ENCODE results near the gene MRRF. TPM values are rescaled to one million over a fixed set of nuclear protein-coding genes. Genes with fewer than 3 reads are reported as not detected.
A peak's percentile ranks its signal among the peaks of the same experiment; 100 is the strongest.

Gene MRRF
- total RNA-seq, 1 experiment from 2014 or later: 62.5 TPM

- H3K27me3 ChIP-seq: peaks cover 46% of the 10 kb centered on the region
Observed at GRCh38 chr9:122226142-122226757, 38.4 kb upstream of the MRRF start.

DNA sequence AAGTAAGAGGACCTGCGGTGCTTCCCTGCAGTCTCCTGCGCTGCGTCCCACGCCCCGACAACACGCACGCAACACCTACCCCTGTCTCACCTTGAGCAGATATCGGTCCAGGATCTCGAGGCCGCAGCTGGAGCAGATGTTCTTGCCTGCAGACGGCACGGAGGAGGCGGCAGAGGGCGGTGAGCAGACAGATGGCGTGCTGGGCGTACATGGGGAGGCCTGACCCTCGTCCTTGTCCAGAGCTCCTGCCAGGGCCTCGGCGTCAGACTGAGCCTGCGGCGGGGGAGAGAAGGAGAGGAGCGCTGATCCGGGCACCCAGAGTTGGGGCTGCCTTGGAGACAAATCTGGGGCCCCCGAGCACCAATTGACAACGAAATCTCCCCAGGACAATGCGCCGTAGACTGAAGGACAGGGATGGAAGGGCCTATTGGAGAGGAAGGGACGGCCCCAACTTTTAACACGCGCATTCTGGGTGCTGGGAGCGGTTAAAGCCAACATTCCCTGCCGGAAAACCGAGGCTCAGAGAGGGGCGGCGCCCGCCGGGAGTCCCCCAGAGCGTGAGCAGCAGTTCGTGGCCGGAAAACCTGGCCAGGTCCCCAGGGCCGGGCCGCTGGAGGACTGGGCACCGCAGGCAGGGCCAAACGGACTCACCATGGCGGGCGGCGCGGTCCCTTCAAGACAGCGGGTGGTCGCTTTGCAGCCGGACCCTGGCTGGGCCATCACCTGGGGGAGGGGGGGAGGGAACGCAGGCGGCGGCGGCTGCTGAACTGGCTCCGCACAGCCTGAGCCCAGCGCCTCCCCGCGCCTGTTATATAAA is 37.7 kb upstream of the MRRF start:
- Histone ChIP-seq H3K9me3 (no peaks in the 10 kb centered on the region), H3K36me3 (no peaks in the 10 kb centered on the region), H3K27me3 (peaks cover 53% of the 10 kb centered on the region), H3K4me3 (no peak overlapping the region)
- DNase-seq: no peak

More at GRCh38 chr9:122226142-122226757, 38.4 kb upstream of the MRRF start:
- no peak overlapping the region for H3K4me3 ChIP-seq
- H3K9me3 ChIP-seq: no peaks in the 10 kb centered on the region
- DNase-seq: no peak
- no peaks in the 10 kb centered on the region for H3K36me3 ChIP-seq

- DNase-seq: no peak
- Histone ChIP-seq H3K27me3 (peaks cover 54% of the 10 kb centered on the region), H3K4me3 (no peak overlapping the region), H3K36me3 (no peaks in the 10 kb centered on the region), H3K9me3 (no peaks in the 10 kb centered on the region)
Observed at GRCh38 chr9:122227575-122227900, 37.1 kb upstream of the MRRF start.

GRCh38 chr9:122228191-122228567 is 36.5 kb upstream of the MRRF start:
- no peak for DNase-seq
- Histone ChIP-seq H3K4me3 (peak overlapping the region; percentile 33), H3K36me3 (no peaks in the 10 kb centered on the region), H3K9me3 (no peaks in the 10 kb centered on the region), H3K27me3 (peaks cover 54% of the 10 kb centered on the region)

DNA sequence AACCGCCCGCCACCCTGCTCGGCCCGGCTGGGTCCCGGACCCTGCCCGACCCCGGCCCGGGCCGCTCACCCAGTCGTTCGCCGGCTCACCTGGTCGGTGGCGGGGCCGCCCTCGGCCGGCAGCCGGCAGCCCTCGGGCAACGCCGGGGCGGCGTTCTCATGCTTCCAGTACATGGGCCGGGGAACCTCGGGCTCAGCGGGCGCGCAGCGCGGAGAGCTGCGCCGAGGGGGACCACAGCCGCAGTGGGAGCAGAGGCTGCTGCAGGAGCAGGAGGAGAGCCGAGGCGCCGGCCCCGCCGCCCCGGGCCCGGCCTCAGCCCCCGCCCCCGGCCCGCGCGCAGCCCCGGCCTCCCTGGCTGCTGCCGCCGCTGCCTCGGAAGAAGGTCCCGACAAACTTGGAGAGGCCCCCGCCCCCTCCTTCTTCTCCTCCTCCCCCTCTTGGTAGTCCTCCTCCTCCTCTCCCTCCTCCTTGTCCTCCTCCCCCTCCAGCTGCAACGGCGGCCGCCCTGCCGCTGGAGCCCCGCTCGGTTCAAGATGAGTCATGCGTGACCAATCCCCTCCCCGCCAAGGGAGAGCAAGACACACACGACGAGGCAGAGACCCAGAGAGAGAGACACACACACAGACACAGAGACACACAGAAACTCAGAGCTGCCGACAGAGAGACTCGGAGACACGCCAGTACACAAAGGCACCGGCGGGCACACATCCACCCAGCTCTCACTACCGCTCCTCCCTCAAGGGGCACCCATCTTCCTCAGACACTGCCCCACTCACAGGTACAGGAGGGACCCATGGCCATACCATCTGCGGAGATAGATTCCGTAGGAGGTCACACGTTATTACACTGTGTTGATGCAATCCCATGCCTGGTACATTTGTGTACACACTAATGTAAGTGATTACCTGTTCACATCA is 35.9 kb upstream of the MRRF start, which contains the start of gene LHX6:
TSS of gene LHX6 (minus strand) at position 390 of the 917 bp plus-strand sequence. CDS start at position 173, 217 bp downstream.
- peak; percentile 61 for DNase-seq
- Histone ChIP-seq H3K27me3 (peaks cover 54% of the 10 kb centered on the region), H3K4me3 (peak within 1 kb of the TSS; percentile 33), H3K36me3 (no peaks in the 10 kb centered on the region), H3K9me3 (no peaks in the 10 kb centered on the region)

DNA sequence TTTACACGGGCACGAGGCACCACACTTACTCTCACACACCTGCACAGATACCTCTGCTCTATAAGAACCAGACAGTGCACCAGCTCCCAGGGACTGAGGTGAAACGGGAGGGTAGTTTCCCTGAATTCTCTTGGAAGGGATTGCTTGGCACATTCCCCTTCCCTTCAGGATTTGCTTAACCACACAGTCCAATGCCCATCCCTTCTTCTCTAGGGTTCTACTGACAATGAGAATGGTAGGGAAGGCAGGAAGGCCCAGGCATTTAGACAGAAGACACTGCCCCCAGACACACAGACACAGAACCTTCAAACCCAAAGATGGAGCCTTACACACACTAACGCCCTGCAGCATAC is 35.2 kb upstream of the MRRF start:
- H3K4me3 ChIP-seq: no peak overlapping the region
- H3K9me3 ChIP-seq: no peaks in the 10 kb centered on the region
- DNase-seq: no peak
- H3K27me3 ChIP-seq: peaks cover 54% of the 10 kb centered on the region
- H3K36me3 ChIP-seq: no peaks in the 10 kb centered on the region

DNA sequence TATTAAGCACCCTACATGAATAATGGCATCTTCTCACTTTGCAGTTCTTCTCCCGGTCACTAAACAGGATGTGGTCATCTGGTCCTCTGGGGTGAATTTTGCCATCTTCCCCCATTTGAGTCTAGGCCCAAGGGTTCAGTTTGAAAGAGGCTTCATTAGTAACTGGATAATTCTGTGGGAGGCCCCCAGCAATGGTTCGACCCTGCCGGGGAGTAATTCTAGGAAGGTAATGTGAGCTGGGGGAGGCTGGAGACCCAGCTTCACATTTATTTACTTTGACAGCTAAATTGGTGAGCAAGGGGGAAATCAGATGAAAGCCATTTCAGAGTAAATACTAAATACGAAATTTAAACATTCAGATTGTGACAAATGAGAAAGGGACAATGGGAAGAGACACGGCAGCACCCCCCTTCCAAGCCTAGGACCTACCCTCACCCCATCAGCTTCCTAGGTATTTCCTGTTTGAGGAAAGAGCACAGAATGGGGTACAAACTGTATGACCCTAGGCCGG is 31.8 kb upstream of the MRRF start:
- Histone ChIP-seq H3K36me3 (no peaks in the 10 kb centered on the region), H3K4me3 (no peak overlapping the region), H3K27me3 (peaks cover 38% of the 10 kb centered on the region), H3K9me3 (no peaks in the 10 kb centered on the region)
- DNase-seq: no peak

- Histone ChIP-seq H3K4me3 (no peak overlapping the region), H3K36me3 (no peaks in the 10 kb centered on the region; the same call in none of the 2 replicates), H3K9me3 (no peaks in the 10 kb centered on the region), H3K27me3 (peaks cover 29% of the 10 kb centered on the region)
- no peak for DNase-seq
Observed at GRCh38 chr9:122234022-122234748, 30.5 kb upstream of the MRRF start.

- Histone ChIP-seq H3K27me3 (peaks cover 4% of the 10 kb centered on the region), H3K4me3 (no peak overlapping the region), H3K36me3 (peaks cover 16% of the 10 kb centered on the region), H3K9me3 (no peaks in the 10 kb centered on the region)
- DNase-seq: no peak
Observed at GRCh38 chr9:122236681-122237080, 28.0 kb upstream of the MRRF start.

DNA sequence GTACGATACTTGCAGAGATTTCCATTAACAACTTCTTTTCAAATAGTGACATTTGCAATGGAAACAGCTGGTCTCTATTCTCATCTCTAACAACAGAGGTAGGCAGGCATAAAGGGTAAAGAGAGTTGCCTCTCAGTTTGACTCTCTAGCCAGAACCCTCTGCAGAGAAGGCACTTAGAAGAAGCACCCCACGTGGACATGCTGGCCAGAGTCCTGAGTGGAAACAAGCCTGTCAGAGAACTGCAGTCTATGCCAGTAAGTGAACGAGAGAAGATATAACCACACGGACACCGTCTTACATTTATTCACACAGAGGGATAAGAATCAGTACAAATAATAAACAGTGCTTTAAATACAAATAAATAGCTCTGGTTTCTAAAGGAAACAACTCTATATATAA is 25.0 kb upstream of the MRRF start:
- peaks cover 39% of the 10 kb centered on the region for H3K36me3 ChIP-seq
- H3K9me3 ChIP-seq: no peaks in the 10 kb centered on the region
- H3K27me3 ChIP-seq: no peaks in the 10 kb centered on the region; the same call in 1 of the 2 replicates
- DNase-seq: no peak
- no peak overlapping the region for H3K4me3 ChIP-seq

GRCh38 chr9:122244349-122244748 is 20.3 kb upstream of the MRRF start:
- no peaks in the 10 kb centered on the region for H3K9me3 ChIP-seq
- no peak for DNase-seq
- H3K4me3 ChIP-seq: no peak overlapping the region
- H3K36me3 ChIP-seq: peaks cover 54% of the 10 kb centered on the region
- H3K27me3 ChIP-seq: no peaks in the 10 kb centered on the region

DNA sequence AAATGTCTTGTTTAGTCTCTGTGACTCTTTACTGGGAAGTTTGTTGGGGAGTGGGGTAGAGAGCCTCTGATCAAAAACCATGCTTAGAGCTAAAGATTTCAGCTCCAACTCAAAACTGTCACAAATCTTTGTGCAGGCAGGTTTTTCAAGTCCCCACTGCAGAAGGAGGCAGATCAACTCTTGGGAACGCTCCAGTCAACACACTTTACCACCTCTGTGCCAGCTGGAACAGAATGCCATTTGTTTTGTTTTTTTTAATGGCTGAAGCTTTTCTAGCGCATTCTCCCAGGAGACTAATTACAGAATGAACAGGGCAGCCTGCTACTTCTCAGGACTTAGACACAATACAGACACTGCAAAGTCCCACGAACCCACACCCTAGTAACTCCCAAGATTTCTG is 18.0 kb upstream of the MRRF start:
- peaks cover 53% of the 10 kb centered on the region for H3K36me3 ChIP-seq
- no peaks in the 10 kb centered on the region for H3K27me3 ChIP-seq
- DNase-seq: no peak
- no peak overlapping the region for H3K4me3 ChIP-seq
- no peaks in the 10 kb centered on the region for H3K9me3 ChIP-seq

- peaks cover 56% of the 10 kb centered on the region for H3K36me3 ChIP-seq
- no peaks in the 10 kb centered on the region for H3K9me3 ChIP-seq
Observed at GRCh38 chr9:122248448-122248865, 16.2 kb upstream of the MRRF start.

GRCh38 chr9:122251351-122251750 is 13.3 kb upstream of the MRRF start:
- DNase-seq: no peak
- H3K4me3 ChIP-seq: no peak overlapping the region
- peaks cover 43% of the 10 kb centered on the region for H3K36me3 ChIP-seq
- H3K9me3 ChIP-seq: no peaks in the 10 kb centered on the region
- no peaks in the 10 kb centered on the region for H3K27me3 ChIP-seq

More at GRCh38 chr9:122248448-122248865, 16.2 kb upstream of the MRRF start:
- Histone ChIP-seq H3K4me3 (no peak overlapping the region), H3K27me3 (no peaks in the 10 kb centered on the region)
- no peak for DNase-seq

DNA sequence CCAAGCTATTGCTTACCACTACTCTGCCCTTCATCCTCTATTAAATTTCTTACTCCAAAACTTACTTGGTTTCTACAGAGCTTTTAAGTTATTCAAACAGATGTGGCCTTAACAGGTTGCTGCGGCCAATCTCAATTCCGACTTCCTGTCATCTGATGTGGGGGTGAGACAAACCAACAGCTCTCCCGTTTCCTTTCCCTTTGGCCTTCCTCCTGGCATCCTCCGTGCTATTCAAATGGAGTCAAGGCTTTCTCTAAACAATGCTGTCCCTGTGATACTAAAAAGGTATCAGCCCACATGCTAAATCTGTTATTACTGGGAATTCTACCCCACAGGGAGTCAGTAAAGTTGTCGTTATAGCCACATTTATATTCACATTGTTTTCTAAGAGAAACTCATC is 11.9 kb upstream of the MRRF start:
- H3K36me3 ChIP-seq: peaks cover 42% of the 10 kb centered on the region
- no peak overlapping the region for H3K4me3 ChIP-seq
- H3K27me3 ChIP-seq: no peaks in the 10 kb centered on the region
- H3K9me3 ChIP-seq: no peaks in the 10 kb centered on the region
- no peak for DNase-seq

DNA sequence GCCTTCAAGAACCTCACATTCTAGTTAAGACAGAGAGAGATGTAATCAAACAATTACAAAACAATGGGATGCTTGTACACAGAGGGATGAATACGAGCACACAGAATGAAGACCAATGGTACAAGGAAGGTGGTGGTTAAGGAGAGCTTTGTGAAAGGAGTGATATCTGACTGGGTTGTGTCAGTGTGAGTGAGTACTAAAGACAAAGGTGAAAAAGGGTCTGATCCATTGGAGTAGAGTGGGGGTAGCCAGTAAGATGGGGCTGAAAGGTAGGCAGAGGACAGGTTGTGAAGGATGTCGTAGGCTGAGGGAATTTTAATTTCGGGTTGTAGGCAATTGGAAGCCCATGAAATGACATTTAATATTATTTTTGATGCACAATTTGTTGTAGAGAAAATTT is 9.9 kb upstream of the MRRF start:
- no peaks in the 10 kb centered on the region for H3K27me3 ChIP-seq
- H3K4me3 ChIP-seq: no peak overlapping the region
- H3K9me3 ChIP-seq: no peaks in the 10 kb centered on the region
- DNase-seq: no peak
- H3K36me3 ChIP-seq: peaks cover 52% of the 10 kb centered on the region
